ENCODE results near the gene SCYGR6. TPM values are rescaled to one million over a fixed set of nuclear protein-coding genes. Genes with fewer than 3 reads are reported as not detected.

Gene SCYGR6
- total RNA-seq, 2 donors from 2014 or later = not detected

- H3K27me3 ChIP-seq (replicated peaks; ENCODE audit: insufficient read depth) = no peaks in the 10 kb centered on the region
- H3K27ac ChIP-seq = no peak overlapping the region
- ATAC-seq (ENCODE audit: insufficient number of reproducible peaks, low FRiP score, low read depth) (no peak), DNase-seq (ENCODE audit: low spot score) (no peak)
- H3K4me3 ChIP-seq = no peak overlapping the region
- no peaks in the 10 kb centered on the region for H3K36me3 ChIP-seq
- H3K9me3 ChIP-seq = no peaks in the 10 kb centered on the region
- no peak for TF ChIP-seq CTCF (IDR thresholded peaks at IDR 0.05)
- H3K4me1 ChIP-seq (ENCODE audit: control insufficient read depth in 1 of 2, low read depth in 2 of 2) = no peaks in the 10 kb centered on the region
These were observed 23.0 kb downstream of the SCYGR6 start for GRCh38 chr2:227701556-227701955.

- no peak for ATAC-seq (ENCODE audit: insufficient number of reproducible peaks, low FRiP score, low read depth)
- H3K9me3 ChIP-seq = no peaks in the 10 kb centered on the region
- no peak overlapping the region for H3K27ac ChIP-seq
These were observed 27.4 kb downstream of the SCYGR6 start for GRCh38 chr2:227696990-227697679.

GRCh38 chr2:227687189-227687588, 37.4 kb downstream of the SCYGR6 start:
- DNase-seq (ENCODE audit: low spot score) (no peak), ATAC-seq (ENCODE audit: insufficient number of reproducible peaks, low FRiP score, low read depth) (no peak)
- no peaks in the 10 kb centered on the region for H3K9me3 ChIP-seq
- no peak overlapping the region for H3K4me3 ChIP-seq
- no peaks in the 10 kb centered on the region for H3K4me1 ChIP-seq (ENCODE audit: control insufficient read depth in 1 of 2, low read depth in 2 of 2)
- H3K27me3 ChIP-seq (replicated peaks; ENCODE audit: insufficient read depth) = no peaks in the 10 kb centered on the region
- H3K36me3 ChIP-seq = no peaks in the 10 kb centered on the region
- TF ChIP-seq CTCF (IDR thresholded peaks at IDR 0.05) = no peak
- no peak overlapping the region for H3K27ac ChIP-seq

More at GRCh38 chr2:227696990-227697679, 27.4 kb downstream of the SCYGR6 start:
- no peaks in the 10 kb centered on the region for H3K36me3 ChIP-seq
- no peak for DNase-seq (ENCODE audit: low spot score)
- no peaks in the 10 kb centered on the region for H3K4me1 ChIP-seq (ENCODE audit: control insufficient read depth in 1 of 2, low read depth in 2 of 2)
- no peaks in the 10 kb centered on the region for H3K27me3 ChIP-seq (replicated peaks; ENCODE audit: insufficient read depth)
- H3K4me3 ChIP-seq = no peak overlapping the region
- TF ChIP-seq CTCF (IDR thresholded peaks at IDR 0.05) = no peak

GRCh38 chr2:227684258-227684657, 40.3 kb downstream of the SCYGR6 start:
- Histone ChIP-seq H3K27me3 (replicated peaks; ENCODE audit: insufficient read depth) (no peaks in the 10 kb centered on the region), H3K4me1 (ENCODE audit: control insufficient read depth in 1 of 2, low read depth in 2 of 2) (no peaks in the 10 kb centered on the region), H3K36me3 (no peaks in the 10 kb centered on the region), H3K4me3 (no peak overlapping the region), H3K27ac (no peak overlapping the region), H3K9me3 (no peaks in the 10 kb centered on the region)
- TF ChIP-seq CTCF (IDR thresholded peaks at IDR 0.05) = no peak
- DNase-seq (ENCODE audit: low spot score) = no peak
- ATAC-seq (ENCODE audit: insufficient number of reproducible peaks, low FRiP score, low read depth) = no peak

- Histone ChIP-seq H3K4me1 (ENCODE audit: control insufficient read depth in 1 of 2, low read depth in 2 of 2) (no peaks in the 10 kb centered on the region), H3K27ac (no peak overlapping the region), H3K4me3 (no peak overlapping the region), H3K9me3 (no peaks in the 10 kb centered on the region), H3K36me3 (no peaks in the 10 kb centered on the region), H3K27me3 (replicated peaks; ENCODE audit: insufficient read depth) (no peaks in the 10 kb centered on the region)
- ATAC-seq (ENCODE audit: insufficient number of reproducible peaks, low FRiP score, low read depth) = no peak
- no peak for DNase-seq (ENCODE audit: low spot score)
- no peak for TF ChIP-seq CTCF (IDR thresholded peaks at IDR 0.05)
These were observed 46.6 kb downstream of the SCYGR6 start for GRCh38 chr2:227677928-227678327.
